Measurements from ENCODE around the gene L2HGDH. TPM values are rescaled to one million over a fixed set of nuclear protein-coding genes. Genes with fewer than 3 reads are reported as not detected.

Gene L2HGDH
- polyA plus RNA-seq, 2 of the 4 experiments (the other 2 are of a cell fraction) = 14.5 to 18.1 TPM

GRCh38 chr14:50308363-50308915, 3.6 kb downstream of the L2HGDH start:
- Histone ChIP-seq H3K4me2 (peak overlapping the region; percentile 46), H3K4me3 (no peak overlapping the region), H3K4me1 (peaks cover 22% of the 10 kb centered on the region), H3K9me3 (no peaks in the 10 kb centered on the region), H3K27ac (peak overlapping the region in 1 of 2 experiments; percentile 24; a peak in 2 of 6 replicates)
- no peak for FAIRE-seq
- 66% methylated on average over 4 of the region's 4 CpGs for WGBS (ENCODE audit: missing lambda C conversion rate)
- CTCF ChIA-PET = interaction anchor here (0.6 kb wide), 1 partner anchor 228 kb away, joined by 3 read pairs; no protein-coding TSS in a partner anchor
- TF ChIP-seq CBX8 (IDR thresholded peaks at IDR 0.05) (no peak), PHF8 (IDR thresholded peaks at IDR 0.05; ENCODE audit: borderline replicate concordance, low read depth) (no peak), ATOH8 (CRISPR knock-in tag; IDR thresholded peaks at IDR 0.05; ENCODE audit: low read depth) (no peak), EP300 (IDR thresholded peaks at IDR 0.05) (no peak), CEBPB (IDR thresholded peaks at IDR 0.05) (peak; percentile 53 to 73; a peak in 3 of 4 replicates), FOSL2 (IDR thresholded peaks at IDR 0.05) (no peak), FOSL2 (CRISPR knock-in tag; IDR thresholded peaks at IDR 0.05) (peak; percentile 52; the same call in 1 of the 2 replicates)
- no peak for ATAC-seq
- peak in 1 of 2 experiments; percentile 29 for DNase-seq (ENCODE audit: low read depth in 1 of 2, low spot score in 1 of 2)
- POLR2A ChIA-PET = no interaction called here

- TF ChIP-seq CTCF (IDR thresholded peaks at IDR 0.05) (no peak), MAFK (IDR thresholded peaks at IDR 0.05; ENCODE audit: partially characterized antibody) (peak; percentile 36), JUNB (IDR thresholded peaks at IDR 0.05) (no peak)
- WGBS (ENCODE audit: missing lambda C conversion rate) = 89% methylated on average over 8 of the region's 8 CpGs
- ATAC-seq (no peak), DNase-seq (ENCODE audit: low read depth in 1 of 2, low spot score in 1 of 2) (no peak), FAIRE-seq (no peak)
- H3K4me1 ChIP-seq = peaks cover 11% of the 10 kb centered on the region
- H3K9me3 ChIP-seq = no peaks in the 10 kb centered on the region
- no peak overlapping the region for H3K27ac ChIP-seq
- no peak overlapping the region for H3K4me2 ChIP-seq
- POLR2A ChIA-PET = no interaction called here
- CTCF ChIA-PET = no interaction called here
- H3K4me3 ChIP-seq = no peak overlapping the region
Observed at GRCh38 chr14:50303744-50304471, 8.1 kb downstream of the L2HGDH start.

GRCh38 chr14:50301914-50302313, 10.1 kb downstream of the L2HGDH start:
- ATAC-seq = no peak
- POLR2A ChIA-PET = interaction anchor here (1.0 kb wide), 1 partner anchor 10 kb away, joined by 7 read pairs; the partner anchor contains the start of genes DMAC2L and L2HGDH
- CTCF ChIA-PET = interaction anchor here (2.3 kb wide), 1 partner anchor 9 kb away, joined by 6 read pairs; no protein-coding TSS in a partner anchor

More at GRCh38 chr14:50301914-50302313, 10.1 kb downstream of the L2HGDH start:
- no peak overlapping the region for H3K27ac ChIP-seq
- no peak for TF ChIP-seq RAD21 (conservative IDR thresholded peaks at IDR 0.05 in 1 of 2, IDR thresholded peaks at IDR 0.05 in 1 of 2)
- TF ChIP-seq NFE2L2 (conservative IDR thresholded peaks at IDR 0.05; ENCODE audit: low read length) = no peak
- TF ChIP-seq FOSL2 (IDR thresholded peaks at IDR 0.05) = no peak
- no peak for TF ChIP-seq FOSL2 (CRISPR knock-in tag; IDR thresholded peaks at IDR 0.05)
- no peak for TF ChIP-seq FOSB (CRISPR knock-in tag; IDR thresholded peaks at IDR 0.05)
- no peak for TF ChIP-seq TP53 (CRISPR knock-in tag; IDR thresholded peaks at IDR 0.05)
- TF ChIP-seq RNF2 (IDR thresholded peaks at IDR 0.05; ENCODE audit: borderline replicate concordance, low read depth) = no peak
- no peak for TF ChIP-seq FOXS1 (CRISPR knock-in tag; IDR thresholded peaks at IDR 0.05)
- TF ChIP-seq CEBPB (IDR thresholded peaks at IDR 0.05) = no peak
- TF ChIP-seq ZFP36 (IDR thresholded peaks at IDR 0.05; ENCODE audit: borderline replicate concordance, partially characterized antibody) = no peak
- no peak for TF ChIP-seq E2F6 (IDR thresholded peaks at IDR 0.05; ENCODE audit: borderline replicate concordance, low read depth)
- no peak for TF ChIP-seq HEYL (CRISPR knock-in tag; IDR thresholded peaks at IDR 0.05)
- TF ChIP-seq SMC3 (IDR thresholded peaks at IDR 0.05) = no peak
- TF ChIP-seq NR3C1 (IDR thresholded peaks at IDR 0.05) = no peak
- no peak for TF ChIP-seq HOXA7 (CRISPR knock-in tag; IDR thresholded peaks at IDR 0.05)
- no peak for TF ChIP-seq REST (IDR thresholded peaks at IDR 0.05)
- TF ChIP-seq MAZ (IDR thresholded peaks at IDR 0.05; ENCODE audit: borderline replicate concordance, low read depth, low read length) = no peak
- no peak for DNase-seq (ENCODE audit: low read depth in 1 of 2, low spot score in 1 of 2)
- H3K9me3 ChIP-seq = no peaks in the 10 kb centered on the region
- H3K4me2 ChIP-seq = no peak overlapping the region
- FAIRE-seq = no peak
- H3K4me1 ChIP-seq = no peaks in the 10 kb centered on the region
- H3K4me3 ChIP-seq = no peak overlapping the region
